Cortex of kidney (tissue), 1 donor: ENCODE results near the gene GPD2.
A peak's percentile ranks its signal among the peaks of the same experiment; 100 is the strongest.

Experiments used
- DNase-seq: peaks from one replicate; lab custom pipeline; 2025; lab: John Stamatoyannopoulos, UW

Gene GPD2

GRCh38 chr2:156435718-156436496, at the start of gene GPD2:
TSS of gene GPD2 (plus strand) at chr2:156436379. CDS start at chr2:156476106, 39,727 bp downstream.
- DNase-seq: no peak

GRCh38 chr2:156394033-156394741, 42.0 kb upstream of the GPD2 start:
- DNase-seq: no peak

GRCh38 chr2:156396126-156396525, 40.1 kb upstream of the GPD2 start:
- no peak for DNase-seq

- DNase-seq: no peak
Measured at GRCh38 chr2:156397229-156397628, 39.0 kb upstream of the GPD2 start.

- no peak for DNase-seq
Measured at GRCh38 chr2:156398176-156398575, 38.0 kb upstream of the GPD2 start.

- DNase-seq: no peak
Measured at GRCh38 chr2:156399224-156399949, 36.8 kb upstream of the GPD2 start.

GRCh38 chr2:156399950-156400705, 36.1 kb upstream of the GPD2 start:
- peak; percentile 47 for DNase-seq

- DNase-seq: no peak
Measured at GRCh38 chr2:156400706-156401678, 35.2 kb upstream of the GPD2 start.

- no peak for DNase-seq
Measured at GRCh38 chr2:156401861-156402260, 34.3 kb upstream of the GPD2 start.

- DNase-seq: no peak
Measured at GRCh38 chr2:156405586-156405985, 30.6 kb upstream of the GPD2 start.

GRCh38 chr2:156411835-156412234, 24.3 kb upstream of the GPD2 start:
- no peak for DNase-seq

GRCh38 chr2:156421851-156422250, 14.3 kb upstream of the GPD2 start:
- DNase-seq: no peak

GRCh38 chr2:156423674-156424282, 12.4 kb upstream of the GPD2 start:
- no peak for DNase-seq

GRCh38 chr2:156427074-156427473, 9.1 kb upstream of the GPD2 start:
- DNase-seq: no peak

GRCh38 chr2:156429211-156429610, 7.0 kb upstream of the GPD2 start:
- DNase-seq: no peak

- no peak for DNase-seq
Measured at GRCh38 chr2:156430236-156430979, 5.8 kb upstream of the GPD2 start.

- no peak for DNase-seq
Measured at GRCh38 chr2:156430980-156431358, 5.2 kb upstream of the GPD2 start.

- DNase-seq: no peak
Measured at GRCh38 chr2:156434461-156435291, 1.5 kb upstream of the GPD2 start.

GRCh38 chr2:156435396-156435717, 822 bp upstream of the GPD2 start:
- DNase-seq: no peak
